Breast epithelium (tissue), 3 donors: ENCODE data around the gene RUFY1.

Experiments used
- POLR2A ChIP-seq: fragments of 450-650 bp; IDR thresholded peaks from one replicate; pipeline ENCODE4 v1.6.1; 2016; ENCODE audit warnings: antibody characterized with exemption, mild to moderate bottlenecking, moderate library complexity
- POLR2AphosphoS5 ChIP-seq, 3 donors: sonication (generic); formaldehyde crosslinking; IDR thresholded peaks; one replicate each; pipeline ENCODE4 v1.6.1; 2017; ENCODE audit warnings: antibody characterized with exemption in 3 of 3
- TF ChIP-seq, protein P1 (sequence below), 3 donors: fragments of 450-650 bp; IDR thresholded peaks; one replicate each; pipeline ENCODE4 v1.5.1; 2016 to 2017; ENCODE audit warnings: antibody characterized with exemption in 3 of 3, mild to moderate bottlenecking in 3 of 3, moderate library complexity in 3 of 3

DNA sequence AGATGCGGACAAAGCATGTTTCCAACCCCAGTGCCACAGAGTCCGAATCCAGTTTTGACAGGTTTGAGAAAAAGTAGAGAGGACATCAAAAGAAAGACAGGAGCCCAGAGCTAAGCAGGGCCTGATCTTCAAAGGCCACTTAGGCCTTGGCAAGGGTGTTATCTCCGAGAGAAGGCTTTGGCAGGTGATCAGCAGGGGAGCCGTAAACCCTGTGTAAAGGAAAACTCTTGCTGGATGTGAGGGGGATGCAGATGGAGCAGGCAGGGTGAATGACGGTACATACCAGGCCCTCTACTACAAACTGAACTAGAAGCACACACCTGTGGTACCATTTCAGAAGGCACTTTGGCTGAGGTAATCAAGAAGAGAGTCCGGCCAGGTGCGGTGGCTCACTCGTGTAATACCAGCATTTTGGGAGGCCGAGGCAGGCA is 74.5 kb downstream of the RUFY1 start:
- TF ChIP-seq, protein P1, sequence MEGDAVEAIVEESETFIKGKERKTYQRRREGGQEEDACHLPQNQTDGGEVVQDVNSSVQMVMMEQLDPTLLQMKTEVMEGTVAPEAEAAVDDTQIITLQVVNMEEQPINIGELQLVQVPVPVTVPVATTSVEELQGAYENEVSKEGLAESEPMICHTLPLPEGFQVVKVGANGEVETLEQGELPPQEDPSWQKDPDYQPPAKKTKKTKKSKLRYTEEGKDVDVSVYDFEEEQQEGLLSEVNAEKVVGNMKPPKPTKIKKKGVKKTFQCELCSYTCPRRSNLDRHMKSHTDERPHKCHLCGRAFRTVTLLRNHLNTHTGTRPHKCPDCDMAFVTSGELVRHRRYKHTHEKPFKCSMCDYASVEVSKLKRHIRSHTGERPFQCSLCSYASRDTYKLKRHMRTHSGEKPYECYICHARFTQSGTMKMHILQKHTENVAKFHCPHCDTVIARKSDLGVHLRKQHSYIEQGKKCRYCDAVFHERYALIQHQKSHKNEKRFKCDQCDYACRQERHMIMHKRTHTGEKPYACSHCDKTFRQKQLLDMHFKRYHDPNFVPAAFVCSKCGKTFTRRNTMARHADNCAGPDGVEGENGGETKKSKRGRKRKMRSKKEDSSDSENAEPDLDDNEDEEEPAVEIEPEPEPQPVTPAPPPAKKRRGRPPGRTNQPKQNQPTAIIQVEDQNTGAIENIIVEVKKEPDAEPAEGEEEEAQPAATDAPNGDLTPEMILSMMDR (IDR thresholded peaks at IDR 0.05) = no peak
- TF ChIP-seq POLR2AphosphoS5 (IDR thresholded peaks at IDR 0.05) (no peak), POLR2A (no peak)
